ENCODE measurements around the gene RSPH10B2. TPM values are rescaled to one million over a fixed set of nuclear protein-coding genes. Genes with fewer than 3 reads are reported as not detected.

Gene RSPH10B2
- total and polyA plus RNA-seq, 2 of the 13 experiments (the other 11 are each of a cell fraction or from before 2014, with no cell fraction given), result 0.31 TPM; not detected in 1

- peak; percentile 69; the same call in 1 of the 2 replicates for TF ChIP-seq AKNA (CRISPR knock-in tag; IDR thresholded peaks at IDR 0.05; ENCODE audit: borderline replicate concordance)
- TF ChIP-seq MZF1 (CRISPR knock-in tag; IDR thresholded peaks at IDR 0.05; ENCODE audit: borderline replicate concordance), result no peak
- no peak; the same call in 1 of the 2 replicates for TF ChIP-seq RNF219 (CRISPR knock-in tag; IDR thresholded peaks at IDR 0.05)
- no peak for TF ChIP-seq ZBTB33 (CRISPR knock-in tag; IDR thresholded peaks at IDR 0.05)
- TF ChIP-seq FOXP4 (CRISPR knock-in tag; IDR thresholded peaks at IDR 0.05), result peak; percentile 16; the same call in 1 of the 2 replicates
- TF ChIP-seq TEAD2 (CRISPR knock-in tag; IDR thresholded peaks at IDR 0.05), result no peak
- TF ChIP-seq ZNF292 (CRISPR knock-in tag; IDR thresholded peaks at IDR 0.05; ENCODE audit: borderline replicate concordance, low read depth), result no peak
- no peak for TF ChIP-seq SMYD3 (CRISPR knock-in tag; IDR thresholded peaks at IDR 0.05)
- TF ChIP-seq ELF1 (CRISPR knock-in tag; IDR thresholded peaks at IDR 0.05), result peak; percentile 94
- TF ChIP-seq SMC3 (IDR thresholded peaks at IDR 0.05; ENCODE audit: low read length), result no peak
- TF ChIP-seq NFE2L2 (IDR thresholded peaks at IDR 0.05; ENCODE audit: low read length), result no peak
- peak; percentile 95 for TF ChIP-seq SAP130 (CRISPR knock-in tag; IDR thresholded peaks at IDR 0.05; ENCODE audit: low read depth)
- TF ChIP-seq DBP (CRISPR knock-in tag; IDR thresholded peaks at IDR 0.05; ENCODE audit: not compliant biosample characterization), result peak; percentile 83
- TF ChIP-seq NFE2 (CRISPR knock-in tag; IDR thresholded peaks at IDR 0.05), result no peak
- TF ChIP-seq ZSCAN31 (CRISPR knock-in tag; IDR thresholded peaks at IDR 0.05; ENCODE audit: low read depth), result no peak; the same call in 1 of the 2 replicates
- peak; percentile 87 for TF ChIP-seq ETV5 (CRISPR knock-in tag; IDR thresholded peaks at IDR 0.05; ENCODE audit: borderline replicate concordance)
- no peak for TF ChIP-seq ZFP1 (CRISPR knock-in tag; IDR thresholded peaks at IDR 0.05)
Observed at GRCh38 chr7:6729492-6730342, 24.2 kb upstream of the RSPH10B2 start (continued).

Measured in HepG2 (cell line).